Measurements from ENCODE around the gene THAP6. TPM values are rescaled to one million over a fixed set of nuclear protein-coding genes. Genes with fewer than 3 reads are reported as not detected.
"Not testable (repeated sequence)": the region's sequence is repeated elsewhere in the genome, so short reads cannot be mapped to it uniquely, and the experiment has no call there.

Gene THAP6
- total RNA-seq, 1 donor from 2014 or later = 24.6 TPM

DNA sequence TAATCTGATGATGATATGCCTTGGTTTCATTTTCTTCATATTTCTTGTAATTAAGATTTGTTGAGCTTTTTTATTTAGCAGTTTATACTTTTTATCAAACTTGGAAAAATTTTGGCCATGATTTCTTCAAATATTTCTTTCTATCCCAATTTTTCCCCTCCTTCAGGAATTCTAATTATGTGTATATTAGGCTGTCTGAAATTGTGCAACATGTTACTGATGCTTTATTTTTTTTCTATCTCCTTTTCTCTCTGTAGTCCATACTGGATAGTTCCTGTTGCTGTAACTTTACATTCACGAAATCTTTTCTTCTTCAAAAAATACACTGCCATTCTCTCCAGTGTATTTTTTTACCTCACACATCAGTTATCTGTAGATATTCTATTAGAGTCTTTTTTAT, 10.8 kb downstream of the THAP6 start:
- peaks cover 77% of the 10 kb centered on the region for H3K36me3 Mint-ChIP-seq (ENCODE audit: low read depth)
- POLR2A ChIA-PET = no interaction called here
- ATAC-seq (ENCODE audit: low read depth) = no peak

GRCh38 chr4:75525910-75526309, 11.6 kb downstream of the THAP6 start:
- Mint-ChIP-seq H3K4me1 (peaks cover 9% of the 10 kb centered on the region), H3K4me3 (no peak overlapping the region), H3K27ac (peak overlapping the region; percentile 9), H3K36me3 (ENCODE audit: low read depth) (peaks cover 75% of the 10 kb centered on the region), H3K9me3 (no peaks in the 10 kb centered on the region), H3K27me3 (no peaks in the 10 kb centered on the region)
- ATAC-seq (ENCODE audit: low read depth) (no peak), DNase-seq (no peak)
- CTCF ChIA-PET = no interaction called here
- POLR2A ChIA-PET = interaction anchor here (0.5 kb wide), 1 partner anchor 536 kb away, joined by 5 read pairs; no protein-coding TSS in a partner anchor
- TF ChIP-seq, protein P1, sequence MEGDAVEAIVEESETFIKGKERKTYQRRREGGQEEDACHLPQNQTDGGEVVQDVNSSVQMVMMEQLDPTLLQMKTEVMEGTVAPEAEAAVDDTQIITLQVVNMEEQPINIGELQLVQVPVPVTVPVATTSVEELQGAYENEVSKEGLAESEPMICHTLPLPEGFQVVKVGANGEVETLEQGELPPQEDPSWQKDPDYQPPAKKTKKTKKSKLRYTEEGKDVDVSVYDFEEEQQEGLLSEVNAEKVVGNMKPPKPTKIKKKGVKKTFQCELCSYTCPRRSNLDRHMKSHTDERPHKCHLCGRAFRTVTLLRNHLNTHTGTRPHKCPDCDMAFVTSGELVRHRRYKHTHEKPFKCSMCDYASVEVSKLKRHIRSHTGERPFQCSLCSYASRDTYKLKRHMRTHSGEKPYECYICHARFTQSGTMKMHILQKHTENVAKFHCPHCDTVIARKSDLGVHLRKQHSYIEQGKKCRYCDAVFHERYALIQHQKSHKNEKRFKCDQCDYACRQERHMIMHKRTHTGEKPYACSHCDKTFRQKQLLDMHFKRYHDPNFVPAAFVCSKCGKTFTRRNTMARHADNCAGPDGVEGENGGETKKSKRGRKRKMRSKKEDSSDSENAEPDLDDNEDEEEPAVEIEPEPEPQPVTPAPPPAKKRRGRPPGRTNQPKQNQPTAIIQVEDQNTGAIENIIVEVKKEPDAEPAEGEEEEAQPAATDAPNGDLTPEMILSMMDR (IDR thresholded peaks at IDR 0.05) = no peak
- intact Hi-C loops (cut with micrococcal nuclease) = no loop called here

More for the DNA sequence above, 10.8 kb downstream of the THAP6 start:
- CTCF ChIA-PET = no interaction called here
- intact Hi-C loops (cut with micrococcal nuclease) = no loop called here
- Mint-ChIP-seq H3K27ac (no peak overlapping the region), H3K4me3 (no peak overlapping the region), H3K9me3 (no peaks in the 10 kb centered on the region), H3K27me3 (no peaks in the 10 kb centered on the region), H3K4me1 (peaks cover 11% of the 10 kb centered on the region)
- TF ChIP-seq, protein P1 (IDR thresholded peaks at IDR 0.05) = no peak
- no peak for DNase-seq

- Mint-ChIP-seq H3K9me3 (peaks cover 4% of the 10 kb centered on the region), H3K27ac (no peak overlapping the region), H3K4me1 (peaks cover 9% of the 10 kb centered on the region), H3K4me3 (no peak overlapping the region), H3K27me3 (no peaks in the 10 kb centered on the region), H3K36me3 (ENCODE audit: low read depth) (peaks cover 81% of the 10 kb centered on the region)
- DNase-seq = no peak
- no peak for ATAC-seq (ENCODE audit: low read depth)
- intact Hi-C loops (cut with micrococcal nuclease) = no loop called here
- TF ChIP-seq, protein P1 (IDR thresholded peaks at IDR 0.05) = no peak
- POLR2A ChIA-PET = no interaction called here
- CTCF ChIA-PET = no interaction called here
These were observed 13.2 kb downstream of the THAP6 start for GRCh38 chr4:75527482-75527881.

DNA sequence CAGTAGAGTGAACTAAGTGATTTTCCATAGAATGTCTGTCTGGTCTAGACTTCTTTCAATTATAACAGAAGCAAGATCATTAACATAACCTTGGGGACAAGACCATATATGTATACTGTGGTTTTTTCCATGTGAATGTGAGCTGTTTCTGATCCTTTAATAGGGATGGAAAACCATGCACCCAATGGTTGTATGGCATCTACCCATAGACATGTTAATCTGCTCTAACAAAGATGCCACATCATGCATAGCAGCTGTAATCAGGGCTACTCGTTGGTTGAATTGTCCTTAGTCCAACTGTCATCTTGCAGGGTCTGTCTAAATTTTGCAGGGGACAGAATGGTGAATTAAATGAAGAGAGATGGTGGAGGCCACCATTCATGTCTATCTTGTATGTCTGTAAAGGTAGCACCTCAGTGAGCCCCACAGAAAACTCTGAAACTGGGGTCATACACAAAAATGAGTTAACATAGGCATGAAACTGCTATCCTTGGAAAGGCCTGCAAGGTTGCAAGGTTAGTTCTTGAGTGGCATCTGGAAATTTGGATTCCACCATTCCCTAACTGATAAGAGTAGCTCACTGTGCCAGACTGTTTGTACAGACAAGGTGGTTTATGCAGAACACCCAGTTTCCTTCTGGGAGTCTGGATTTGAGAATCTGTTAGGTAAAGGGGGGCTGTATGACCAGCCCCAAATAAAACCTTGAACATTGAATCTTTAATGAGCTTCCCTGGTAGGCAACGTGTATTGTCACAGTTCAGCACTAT, 16.5 kb downstream of the THAP6 start:
- peaks cover 69% of the 10 kb centered on the region for H3K36me3 Mint-ChIP-seq (ENCODE audit: low read depth)
- H3K4me3 Mint-ChIP-seq = no peak overlapping the region

DNA sequence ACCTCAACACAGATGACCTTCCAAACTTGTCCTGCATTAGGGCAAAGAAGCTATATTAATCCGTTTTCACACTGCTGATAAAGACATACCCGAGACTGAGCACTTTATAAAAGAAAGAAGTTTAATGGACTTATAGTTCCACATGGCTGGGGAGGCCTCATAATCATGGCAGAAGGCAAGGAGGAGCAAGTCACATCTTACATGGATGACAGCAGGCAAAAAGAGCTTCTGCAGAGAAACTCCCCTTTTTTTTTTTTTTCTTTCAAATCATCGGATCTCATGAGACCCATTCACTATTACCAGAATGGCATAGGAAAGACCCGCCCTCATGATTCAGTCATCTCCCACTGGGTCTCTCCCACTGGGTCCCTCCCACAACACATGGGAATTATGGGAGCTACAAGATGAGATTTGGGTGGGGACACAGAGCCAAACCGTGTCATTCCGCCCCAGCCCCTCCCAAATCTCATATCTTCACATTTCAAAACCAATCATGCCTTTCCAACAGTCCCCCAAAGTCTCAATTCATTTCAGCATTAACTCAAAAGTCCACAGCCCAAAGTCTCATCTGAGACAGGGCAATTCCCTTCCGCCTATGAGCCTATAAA, 17.4 kb downstream of the THAP6 start:
- H3K4me3 Mint-ChIP-seq; H3K27ac Mint-ChIP-seq; H3K4me1 Mint-ChIP-seq; DNase-seq; H3K27me3 Mint-ChIP-seq; CTCF ChIA-PET; intact Hi-C loops (cut with micrococcal nuclease); ATAC-seq (ENCODE audit: low read depth): not testable (repeated sequence)
- Mint-ChIP-seq H3K36me3 (ENCODE audit: low read depth) (peaks cover 64% of the 10 kb centered on the region), H3K9me3 (peaks cover 11% of the 10 kb centered on the region)
- POLR2A ChIA-PET = interaction anchor here (0.6 kb wide), 1 partner anchor 138 kb away, joined by 3 read pairs; no protein-coding TSS in a partner anchor

More for the DNA sequence above, 16.5 kb downstream of the THAP6 start:
- H3K9me3 Mint-ChIP-seq = peaks cover 11% of the 10 kb centered on the region
- no peak overlapping the region for H3K27ac Mint-ChIP-seq
- H3K27me3 Mint-ChIP-seq = no peaks in the 10 kb centered on the region
- ChIA-PET CTCF (no interaction called here), POLR2A (interaction anchor here (0.6 kb wide), 1 partner anchor 139 kb away, joined by 3 read pairs; no protein-coding TSS in a partner anchor)
- H3K4me1 Mint-ChIP-seq = peaks cover 3% of the 10 kb centered on the region
- ATAC-seq (ENCODE audit: low read depth) (no peak), DNase-seq (no peak)
- intact Hi-C loops (cut with micrococcal nuclease) = no loop called here
- TF ChIP-seq, protein P1 (IDR thresholded peaks at IDR 0.05) = no peak

DNA sequence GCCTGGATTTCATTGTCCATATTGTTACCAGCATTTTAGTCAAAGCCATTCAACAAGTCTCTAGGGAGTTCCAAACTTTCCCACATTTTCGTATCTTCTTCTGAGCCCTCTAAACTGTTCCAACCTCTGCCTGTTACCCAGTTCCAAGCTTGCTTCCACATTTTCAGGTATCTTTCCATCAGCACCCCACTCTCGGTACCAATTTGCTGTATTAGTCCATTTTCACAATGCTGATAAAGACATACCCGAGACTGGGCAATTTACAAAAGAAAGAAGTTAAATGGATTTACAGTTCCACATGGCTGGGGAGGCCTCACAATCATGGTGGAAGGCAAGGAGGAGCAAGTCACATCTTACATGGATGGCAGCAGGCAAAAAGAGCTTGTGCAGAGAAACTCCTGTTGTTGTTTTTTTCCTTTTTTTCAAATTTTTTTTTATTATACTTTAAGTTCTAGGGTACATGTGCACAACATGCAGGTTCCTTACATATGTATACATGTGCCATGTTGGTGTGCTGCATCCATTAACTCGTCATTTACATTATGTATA, 19.1 kb downstream of the THAP6 start:
- H3K4me1 Mint-ChIP-seq; CTCF ChIA-PET; H3K27ac Mint-ChIP-seq; intact Hi-C loops (cut with micrococcal nuclease); POLR2A ChIA-PET; ATAC-seq (ENCODE audit: low read depth); H3K4me3 Mint-ChIP-seq; DNase-seq; H3K27me3 Mint-ChIP-seq: not testable (repeated sequence)
- Mint-ChIP-seq H3K9me3 (peaks cover 11% of the 10 kb centered on the region), H3K36me3 (ENCODE audit: low read depth) (peaks cover 48% of the 10 kb centered on the region)

- H3K36me3 Mint-ChIP-seq (ENCODE audit: low read depth) = peaks cover 50% of the 10 kb centered on the region
- H3K4me1 Mint-ChIP-seq; CTCF ChIA-PET; POLR2A ChIA-PET; intact Hi-C loops (cut with micrococcal nuclease); H3K27ac Mint-ChIP-seq; DNase-seq; H3K27me3 Mint-ChIP-seq; ATAC-seq (ENCODE audit: low read depth); H3K4me3 Mint-ChIP-seq: not testable (repeated sequence)
- H3K9me3 Mint-ChIP-seq = peaks cover 11% of the 10 kb centered on the region
These were observed 19.7 kb downstream of the THAP6 start for GRCh38 chr4:75533926-75534325.

DNA sequence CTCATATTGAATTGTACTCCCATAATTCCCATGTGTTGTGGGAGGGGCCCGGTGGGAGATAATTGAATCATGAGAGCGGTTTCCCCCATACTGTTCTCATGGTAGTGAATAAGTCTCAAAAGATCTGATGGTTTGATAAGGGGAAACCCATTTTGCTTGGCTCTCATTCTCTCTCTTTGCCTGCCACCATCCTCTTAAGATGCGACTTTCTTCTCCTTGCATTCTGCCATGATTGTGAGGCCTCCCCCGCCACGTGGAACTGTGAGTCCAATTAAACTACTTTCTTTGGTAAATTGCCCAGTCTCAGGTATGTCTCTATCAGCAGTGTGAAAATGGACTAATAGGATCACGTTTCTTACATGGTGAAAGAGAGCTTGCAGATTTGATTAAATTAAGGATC, 23.0 kb downstream of the THAP6 start:
- peaks cover 32% of the 10 kb centered on the region for H3K36me3 Mint-ChIP-seq (ENCODE audit: low read depth)
- H3K4me3 Mint-ChIP-seq; CTCF ChIA-PET; intact Hi-C loops (cut with micrococcal nuclease); H3K4me1 Mint-ChIP-seq; POLR2A ChIA-PET; ATAC-seq (ENCODE audit: low read depth); H3K27me3 Mint-ChIP-seq; H3K27ac Mint-ChIP-seq; DNase-seq; H3K9me3 Mint-ChIP-seq: not testable (repeated sequence)

Data from activated B cell treated with CpG ODN at 0.5 μM for 24 hours (primary cell).